SH-SY5Y (cell line): ENCODE results near the gene YWHAG.

Experiments used
- GATA2 ChIP-seq: IDR thresholded peaks from 2 replicates; pipeline ENCODE4 v1.6.1; 2011; ENCODE audit warnings: mild to moderate bottlenecking, low read depth, low read length
- GATA3 ChIP-seq: IDR thresholded peaks from 2 replicates; pipeline ENCODE4 v1.6.1; 2011; ENCODE audit warnings: low read depth, mild to moderate bottlenecking, low read length, moderate library complexity

DNA sequence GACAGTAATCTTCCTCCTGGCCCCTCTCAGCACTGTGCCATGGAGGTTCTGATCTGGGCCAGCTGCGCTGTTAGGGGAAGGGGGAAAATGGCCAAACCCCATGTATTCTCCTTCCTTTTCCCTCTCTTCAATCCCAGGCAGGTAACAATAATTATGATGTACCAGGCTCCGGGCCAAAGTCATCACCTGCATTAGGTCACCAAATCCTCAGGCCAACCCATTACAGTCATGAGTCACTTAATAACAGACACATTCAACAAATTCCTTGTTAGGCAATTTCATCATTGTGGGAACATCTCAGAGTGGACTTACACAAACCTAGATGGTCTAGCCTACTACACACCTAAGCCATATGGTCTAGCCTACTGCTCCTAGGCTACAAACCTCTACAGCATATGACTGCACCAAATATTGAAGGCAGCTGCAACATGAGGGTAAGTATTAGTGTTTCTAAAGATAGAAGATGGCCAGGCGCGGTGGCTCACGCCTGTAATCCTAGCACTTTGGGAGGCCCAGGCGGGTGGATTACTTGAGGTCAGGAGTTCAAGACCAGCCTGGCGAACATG, 58.5 kb downstream of the YWHAG start:
- TF ChIP-seq GATA2 = no peak
- no peak for TF ChIP-seq GATA3
